Transverse colon (tissue), 4 donors: ENCODE measurements around the gene KIF26A. TPM values are rescaled to one million over a fixed set of nuclear protein-coding genes. Genes with fewer than 3 reads are reported as not detected.
A peak's percentile ranks its signal among the peaks of the same experiment; 100 is the strongest.

Source experiments
- DNase-seq: peaks from one replicate; pipeline ENCODE4 v3.0.0-alpha.2; 2019
- H3K27ac ChIP-seq, 4 donors: fragments of 200-600 bp; sonication (generic); 2 replicates each; pipeline ENCODE4 v1.5.1; 2016 to 2018; ENCODE audit warnings: inconsistent platforms in 4 of 4
- H3K27me3 ChIP-seq: fragments of 200-600 bp; sonication (generic); 2 replicates; pipeline ENCODE4 v1.5.1; 2017; ENCODE audit warnings: inconsistent platforms
- H3K36me3 ChIP-seq, 4 donors: fragments of 200-600 bp; sonication (generic); 2 replicates each; pipeline ENCODE4 v1.5.1; 2017 to 2019; ENCODE audit warnings: inconsistent platforms in 4 of 4
- H3K4me1 ChIP-seq, 4 donors: fragments of 200-600 bp; sonication (generic); 2 replicates each; pipeline ENCODE4 v1.5.1; 2017 to 2020; ENCODE audit warnings: inconsistent platforms in 4 of 4
- H3K4me3 ChIP-seq, 4 donors: fragments of 200-600 bp; sonication (generic); 1 replicate in 1 of 4; 2 replicates in 3 of 4; pipeline versions ENCODE4 v1.5.1 to v1.6.1; 2017 to 2019; ENCODE audit warnings: inconsistent platforms in 4 of 4
- H3K9me3 ChIP-seq, 2 donors: fragments of 200-600 bp; sonication (generic); 2 replicates each; pipeline ENCODE4 v1.5.1; 2017 to 2019; ENCODE audit warnings: inconsistent platforms in 2 of 2
- CTCF ChIP-seq, 5 experiments: fragments of 200-600 bp in 3 of 5; fragments of 450-650 bp in 2 of 5; sonication (generic) in 3 of 5; IDR thresholded peaks; 1 replicate in 2 of 5; 2 replicates in 3 of 5; pipeline ENCODE4 v1.5.1; 2016 to 2017; ENCODE audit warnings: antibody characterized with exemption in 5 of 5, inconsistent platforms in 3 of 5, mild to moderate bottlenecking in 2 of 5, moderate library complexity in 1 of 5
- EP300 ChIP-seq: sonication (generic); formaldehyde crosslinking; IDR thresholded peaks from one replicate; pipeline ENCODE4 v1.6.1; 2017; ENCODE audit warnings: antibody characterized with exemption, low read depth
- POLR2A ChIP-seq: fragments of 450-650 bp; IDR thresholded peaks from one replicate; pipeline ENCODE4 v1.6.1; 2016; ENCODE audit warnings: antibody characterized with exemption, mild to moderate bottlenecking, moderate library complexity
- POLR2AphosphoS5 ChIP-seq, 3 donors: sonication (generic); formaldehyde crosslinking; IDR thresholded peaks; one replicate each; pipeline ENCODE4 v1.6.1; 2016; ENCODE audit warnings: antibody characterized with exemption in 3 of 3
- WGBS, 2 donors: methylation state at CpG; one replicate each; pipeline ENCODE4 v1.1.5; 2018; ENCODE audit warnings: low coverage in 1 of 2; 5-methylcytosine and 5-hydroxymethylcytosine counted together
- in situ Hi-C, 4 donors: fragments of 200-750 bp; cut with MboI; loops; one replicate each; pipeline versions ENCODE4 v1.15.0 to v1.15.1; 2017; ENCODE audit warnings: low sequenced_read_pairs in 3 of 4, low pct_ligation_motif_present in 1 of 4, low pct_unique_long_range_greater_than_20kb in 1 of 4
- intact Hi-C: fragments of 100-400 bp; cut with DNase I; formaldehyde crosslinking; loops from one replicate; pipeline ENCODE4 v1.15.1; 2023; ENCODE audit warnings: low total_unique reads
- total RNA-seq, 4 donors: library from RNA; depleted of rRNA; stranded (reverse); fragments of >200 nt; gene quantifications; one replicate each; pipeline ENCODE4 v1.1.0, GENCODE V29; 2016

KIF26A gene
- total RNA-seq, 4 donors from 2014 or later, result 2.2 to 7.8 (median 4.4) TPM

- Histone ChIP-seq H3K36me3 (no peaks in the 10 kb centered on the region), H3K27ac (no peak overlapping the region), H3K9me3 (no peaks in the 10 kb centered on the region), H3K4me3 (no peak overlapping the region), H3K4me1 (peaks cover 0 to 23% (median 20%) of the 10 kb centered on the region in 4 donors), H3K27me3 (peaks cover 28% of the 10 kb centered on the region)
- 67 to 100% methylated on average over 1 to 16 of the region's 23 CpGs for WGBS, 2 donors
- TF ChIP-seq POLR2AphosphoS5 (IDR thresholded peaks at IDR 0.05), result no peak
- TF ChIP-seq EP300, result no peak
- TF ChIP-seq POLR2A, result no peak
- TF ChIP-seq CTCF (IDR thresholded peaks at IDR 0.05), result no peak
- in situ Hi-C loops (no loop called here), intact Hi-C loops (no loop called here)
- no peak for DNase-seq
These were observed 24.6 kb upstream of the KIF26A start for GRCh38 chr14:104113631-104114420.

GRCh38 chr14:104114421-104115130 is 23.8 kb upstream of the KIF26A start:
- TF ChIP-seq POLR2A, result no peak
- no peak for TF ChIP-seq POLR2AphosphoS5 (IDR thresholded peaks at IDR 0.05)
- TF ChIP-seq CTCF (IDR thresholded peaks at IDR 0.05), result no peak
- TF ChIP-seq EP300, result no peak
- Histone ChIP-seq H3K27me3 (peaks cover 35% of the 10 kb centered on the region), H3K4me3 (no peak overlapping the region), H3K9me3 (no peaks in the 10 kb centered on the region), H3K36me3 (no peaks in the 10 kb centered on the region), H3K27ac (no peak overlapping the region), H3K4me1 (peaks cover 0 to 23% (median 20%) of the 10 kb centered on the region in 4 donors)
- in situ Hi-C loops, result no loop called here
- WGBS, 2 donors, result 87 to 92% methylated on average over 6 to 17 of the region's 26 CpGs
- intact Hi-C loops, result no loop called here
- no peak for DNase-seq

- no peak for TF ChIP-seq POLR2A
- TF ChIP-seq CTCF (IDR thresholded peaks at IDR 0.05), result no peak
- TF ChIP-seq EP300, result no peak
- TF ChIP-seq POLR2AphosphoS5 (IDR thresholded peaks at IDR 0.05), result no peak
- H3K36me3 ChIP-seq, result no peaks in the 10 kb centered on the region
- DNase-seq, result no peak
- WGBS, 2 donors, result 57 to 70% methylated on average over 2 to 11 of the region's 11 CpGs
- no peak overlapping the region for H3K27ac ChIP-seq
- H3K4me1 ChIP-seq, result peaks cover 0 to 23% (median 20%) of the 10 kb centered on the region in 4 donors
- no peaks in the 10 kb centered on the region for H3K9me3 ChIP-seq
- in situ Hi-C loops (no loop called here), intact Hi-C loops (no loop called here)
- H3K4me3 ChIP-seq, result no peak overlapping the region
- H3K27me3 ChIP-seq, result peaks cover 40% of the 10 kb centered on the region
These were observed 23.2 kb upstream of the KIF26A start for GRCh38 chr14:104115131-104115600.

GRCh38 chr14:104115691-104116287 is 22.6 kb upstream of the KIF26A start:
- peak overlapping the region in 3 of 4 donors; percentile 52 to 63 (median 52) for H3K4me3 ChIP-seq
- no peaks in the 10 kb centered on the region for H3K36me3 ChIP-seq
- intact Hi-C loops (no loop called here), in situ Hi-C loops (no loop called here)
- TF ChIP-seq POLR2A, result no peak
- TF ChIP-seq CTCF (IDR thresholded peaks at IDR 0.05), result no peak
- no peak for TF ChIP-seq EP300
- TF ChIP-seq POLR2AphosphoS5 (IDR thresholded peaks at IDR 0.05), result no peak
- WGBS, 2 donors, result 78 to 100% methylated on average over 1 to 8 of the region's 9 CpGs
- no peaks in the 10 kb centered on the region for H3K9me3 ChIP-seq
- H3K4me1 ChIP-seq, result peaks cover 0 to 23% (median 20%) of the 10 kb centered on the region in 4 donors
- H3K27ac ChIP-seq, result peak overlapping the region in 3 of 4 donors; percentile 79 to 87 (median 86)
- peaks cover 44% of the 10 kb centered on the region for H3K27me3 ChIP-seq
- DNase-seq, result no peak
